Stomach (tissue), 9 donors: ENCODE results near the gene RPL38. TPM values are rescaled to one million over a fixed set of nuclear protein-coding genes. Genes with fewer than 3 reads are reported as not detected.

Source experiments
- DNase-seq, 2 donors: peaks; one replicate each; pipeline versions ENCODE4 v3.0.0 to v3.0.0-alpha.2; 2013 to 2019
- H3K27ac ChIP-seq, 5 donors: fragments of 200-600 bp in 4 of 5; sonication (generic) in 4 of 5; one replicate each; pipeline ENCODE4 v1.5.1; 2013 to 2019; ENCODE audit warnings: mild to moderate bottlenecking in 1 of 5, moderate library complexity in 1 of 5
- H3K27me3 ChIP-seq, 3 donors: fragments of 200-600 bp; sonication (generic); one replicate each; pipeline ENCODE4 v1.5.1; 2017 to 2019; ENCODE audit warnings: mixed run types in 1 of 3
- H3K36me3 ChIP-seq, 4 donors: fragments of 200-600 bp; sonication (generic); 1 replicate in 3 of 4; 2 replicates in 1 of 4; pipeline ENCODE4 v1.5.1; 2016 to 2019
- H3K4me1 ChIP-seq, 4 donors: fragments of 200-600 bp; sonication (generic); one replicate each; pipeline ENCODE4 v1.5.1; 2016 to 2019
- H3K4me3 ChIP-seq, 4 donors: fragments of 200-600 bp; sonication (generic) in 3 of 4; one replicate each; pipeline ENCODE4 v1.5.1; 2016 to 2019; ENCODE audit warnings: mild to moderate bottlenecking in 1 of 4
- H3K9me3 ChIP-seq, 4 donors: fragments of 200-600 bp; sonication (generic); one replicate each; pipeline ENCODE4 v1.5.1; 2016 to 2019
- EP300 ChIP-seq: sonication (generic); formaldehyde crosslinking; IDR thresholded peaks from one replicate; pipeline ENCODE4 v1.6.1; 2017; ENCODE audit warnings: antibody characterized with exemption
- POLR2A ChIP-seq, 4 donors: fragments of 450-650 bp; IDR thresholded peaks; one replicate each; pipeline ENCODE4 v1.6.1; 2016; ENCODE audit warnings: antibody characterized with exemption in 4 of 4, control low read depth in 2 of 4, mild to moderate bottlenecking in 1 of 4, moderate library complexity in 1 of 4
- POLR2AphosphoS5 ChIP-seq, 3 donors: sonication (generic); formaldehyde crosslinking; IDR thresholded peaks; one replicate each; pipeline ENCODE4 v1.6.1; 2016; ENCODE audit warnings: antibody characterized with exemption in 3 of 3
- WGBS, 5 donors: extraction: QIAGEN DNeasy Blood & Tissue Kit in 3 of 5; methylation state at CpG; one replicate each; pipeline versions ENCODE4 v1.1.5 to v1.1.7; 2013 to 2018; 5-methylcytosine and 5-hydroxymethylcytosine counted together
- intact Hi-C: fragments of 100-400 bp; cut with DNase I; formaldehyde crosslinking; loops from one replicate; pipeline ENCODE4 v1.15.1; 2023; ENCODE audit warnings: low total_unique reads
- polyA plus RNA-seq, 3 donors: library from polyadenylated mRNA; stranded (reverse); fragments of 200-250 nt; gene quantifications; one replicate each; pipeline ENCODE4 v1.2.3, GENCODE V29; 2013
- total RNA-seq, 5 donors: library from RNA; depleted of rRNA; stranded (reverse); fragments of >200 nt; gene quantifications; one replicate each; pipeline versions ENCODE4 v1.1.0 to v1.2.3, GENCODE V29; 2014 to 2016
- TF ChIP-seq, protein P1 (sequence below), 7 experiments: fragments of 450-650 bp in 4 of 7; fragments of 200-600 bp in 3 of 7; sonication (generic) in 3 of 7; IDR thresholded peaks; one replicate each; pipeline ENCODE4 v1.5.1; 2016 to 2019; ENCODE audit warnings: antibody characterized with exemption in 7 of 7, control low read depth in 2 of 7, mild to moderate bottlenecking in 1 of 7
- donor health status: healthy with polysubstance abuse.
- donor health status: Bipolar disorder and iron deficiency.
- donor health status: healthy.

Gene RPL38
- total and polyA plus RNA-seq, 8 donors: 37.7 to 1,839 (median 979) TPM

DNA sequence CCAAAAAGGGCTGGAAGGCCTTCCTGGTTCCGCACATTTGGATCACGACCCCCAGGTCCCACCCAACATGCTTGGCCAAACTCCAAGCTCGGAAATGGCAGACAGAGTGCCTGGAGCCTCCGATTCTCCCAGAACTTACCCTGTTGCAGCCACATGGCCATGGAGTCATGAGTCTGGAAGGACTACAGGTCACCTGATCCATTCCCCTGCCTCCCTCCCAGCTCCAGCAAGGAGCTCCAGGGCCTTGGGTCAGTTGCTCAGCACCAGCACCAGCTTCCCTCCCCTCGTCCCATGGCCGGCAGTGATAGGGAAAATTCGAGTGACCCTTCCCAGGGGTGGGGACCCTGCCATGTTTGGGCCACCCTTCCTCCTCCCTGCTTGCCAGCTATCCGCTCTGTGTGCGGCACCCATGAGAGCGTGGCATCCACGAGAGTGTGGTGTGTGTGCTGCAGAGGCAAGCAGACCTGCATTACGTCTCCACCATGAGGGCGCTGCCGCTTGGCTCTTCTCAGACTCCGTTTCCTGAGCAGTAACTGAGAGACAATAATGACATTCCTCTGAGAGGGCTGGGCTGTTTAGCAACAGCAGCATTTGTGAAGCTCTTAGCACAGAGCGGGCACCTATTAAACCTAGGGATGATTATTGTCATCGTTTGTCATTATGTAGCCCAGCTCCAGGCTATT is 21.3 kb upstream of the RPL38 start:
- WGBS, 5 donors: 58 to 65% (median 62%) methylated on average over 16 to 17 of the region's 17 CpGs

DNA sequence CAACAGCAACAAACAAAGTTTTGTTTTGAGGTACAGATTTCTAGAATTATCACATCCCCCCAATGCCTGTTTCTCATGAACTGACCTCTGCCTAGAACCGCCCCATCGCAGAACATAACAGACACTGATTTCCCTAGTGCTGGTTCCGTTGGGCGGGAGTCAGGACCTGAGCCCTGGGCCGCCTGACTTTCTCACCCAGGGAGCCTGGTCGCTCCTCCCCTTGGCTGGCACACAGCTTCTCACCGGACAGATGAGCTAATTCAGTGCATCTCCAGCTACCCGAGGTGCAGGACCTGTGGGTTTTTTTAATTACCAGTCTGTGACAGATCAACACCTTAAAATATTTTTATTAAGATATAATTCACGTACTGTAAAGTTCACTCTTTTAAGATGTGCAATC is 20.1 kb upstream of the RPL38 start:
- Histone ChIP-seq H3K9me3 (no peaks in the 10 kb centered on the region), H3K27me3 (peaks cover 0 to 76% (median 17%) of the 10 kb centered on the region in 3 donors), H3K4me1 (no peaks in the 10 kb centered on the region), H3K27ac (no peak overlapping the region), H3K36me3 (no peaks in the 10 kb centered on the region), H3K4me3 (no peak overlapping the region)
- no peak for DNase-seq
- TF ChIP-seq EP300 (no peak), POLR2AphosphoS5 (IDR thresholded peaks at IDR 0.05) (no peak), POLR2A (IDR thresholded peaks at IDR 0.05) (no peak)
- TF ChIP-seq, protein P1, sequence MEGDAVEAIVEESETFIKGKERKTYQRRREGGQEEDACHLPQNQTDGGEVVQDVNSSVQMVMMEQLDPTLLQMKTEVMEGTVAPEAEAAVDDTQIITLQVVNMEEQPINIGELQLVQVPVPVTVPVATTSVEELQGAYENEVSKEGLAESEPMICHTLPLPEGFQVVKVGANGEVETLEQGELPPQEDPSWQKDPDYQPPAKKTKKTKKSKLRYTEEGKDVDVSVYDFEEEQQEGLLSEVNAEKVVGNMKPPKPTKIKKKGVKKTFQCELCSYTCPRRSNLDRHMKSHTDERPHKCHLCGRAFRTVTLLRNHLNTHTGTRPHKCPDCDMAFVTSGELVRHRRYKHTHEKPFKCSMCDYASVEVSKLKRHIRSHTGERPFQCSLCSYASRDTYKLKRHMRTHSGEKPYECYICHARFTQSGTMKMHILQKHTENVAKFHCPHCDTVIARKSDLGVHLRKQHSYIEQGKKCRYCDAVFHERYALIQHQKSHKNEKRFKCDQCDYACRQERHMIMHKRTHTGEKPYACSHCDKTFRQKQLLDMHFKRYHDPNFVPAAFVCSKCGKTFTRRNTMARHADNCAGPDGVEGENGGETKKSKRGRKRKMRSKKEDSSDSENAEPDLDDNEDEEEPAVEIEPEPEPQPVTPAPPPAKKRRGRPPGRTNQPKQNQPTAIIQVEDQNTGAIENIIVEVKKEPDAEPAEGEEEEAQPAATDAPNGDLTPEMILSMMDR (IDR thresholded peaks at IDR 0.05): no peak
- intact Hi-C loops: no loop called here
- WGBS, 5 donors: 77 to 89% (median 83%) methylated on average over 9 of the region's 9 CpGs

More for the DNA sequence above, 21.3 kb upstream of the RPL38 start:
- DNase-seq: peak in 1 of 2 donors; percentile 54
- H3K27ac ChIP-seq: peak overlapping the region in 1 of 5 donors; percentile 43
- TF ChIP-seq, protein P1 (IDR thresholded peaks at IDR 0.05): no peak
- no peak for TF ChIP-seq EP300
- no peak for TF ChIP-seq POLR2AphosphoS5 (IDR thresholded peaks at IDR 0.05)
- TF ChIP-seq POLR2A (IDR thresholded peaks at IDR 0.05): no peak
- peaks cover 0 to 77% (median 17%) of the 10 kb centered on the region in 3 donors for H3K27me3 ChIP-seq
- no peaks in the 10 kb centered on the region for H3K4me1 ChIP-seq
- no peaks in the 10 kb centered on the region for H3K9me3 ChIP-seq
- no peak overlapping the region for H3K4me3 ChIP-seq
- intact Hi-C loops: no loop called here
- no peaks in the 10 kb centered on the region for H3K36me3 ChIP-seq

DNA sequence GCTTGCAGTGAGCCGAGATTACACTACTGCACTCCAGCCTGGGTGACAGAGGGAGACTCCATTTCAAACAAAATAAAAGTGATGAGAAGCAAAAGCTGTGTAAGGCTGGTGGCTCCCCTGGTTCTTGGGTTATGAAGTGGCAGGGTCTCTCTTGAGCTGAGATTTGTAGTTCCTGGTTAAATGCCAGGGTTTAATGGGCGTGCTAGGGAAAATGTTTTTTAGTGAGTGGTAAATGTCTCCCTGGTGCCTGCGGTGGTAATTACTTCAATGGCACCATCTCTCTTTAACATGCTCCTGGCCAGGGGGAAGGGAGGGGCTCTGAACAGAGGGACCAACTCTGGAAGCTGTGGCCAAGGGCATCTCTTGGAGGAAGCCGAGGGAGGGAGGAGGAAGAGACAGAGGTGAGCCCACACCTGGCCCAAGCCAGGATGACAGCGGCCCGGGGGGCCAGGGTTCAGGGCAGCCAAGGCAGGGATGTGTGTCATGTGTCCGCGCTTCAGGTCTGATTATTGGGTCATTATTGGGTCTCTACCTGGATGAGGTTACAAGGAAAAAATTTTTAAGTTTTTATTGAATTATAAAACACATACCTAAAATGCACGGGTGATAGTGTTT is 17.8 kb upstream of the RPL38 start:
- no peak for TF ChIP-seq POLR2AphosphoS5 (IDR thresholded peaks at IDR 0.05)
- TF ChIP-seq, protein P1 (IDR thresholded peaks at IDR 0.05): no peak
- no peak for TF ChIP-seq POLR2A (IDR thresholded peaks at IDR 0.05)
- TF ChIP-seq EP300: no peak
- no peak for DNase-seq
- peaks cover 0 to 65% (median 5%) of the 10 kb centered on the region in 3 donors for H3K27me3 ChIP-seq
- intact Hi-C loops: no loop called here
- WGBS, 5 donors: 68 to 76% (median 71%) methylated on average over 9 of the region's 9 CpGs
- H3K4me1 ChIP-seq: no peaks in the 10 kb centered on the region
- H3K9me3 ChIP-seq: no peaks in the 10 kb centered on the region
- no peak overlapping the region for H3K27ac ChIP-seq
- H3K4me3 ChIP-seq: no peak overlapping the region
- H3K36me3 ChIP-seq: no peaks in the 10 kb centered on the region

DNA sequence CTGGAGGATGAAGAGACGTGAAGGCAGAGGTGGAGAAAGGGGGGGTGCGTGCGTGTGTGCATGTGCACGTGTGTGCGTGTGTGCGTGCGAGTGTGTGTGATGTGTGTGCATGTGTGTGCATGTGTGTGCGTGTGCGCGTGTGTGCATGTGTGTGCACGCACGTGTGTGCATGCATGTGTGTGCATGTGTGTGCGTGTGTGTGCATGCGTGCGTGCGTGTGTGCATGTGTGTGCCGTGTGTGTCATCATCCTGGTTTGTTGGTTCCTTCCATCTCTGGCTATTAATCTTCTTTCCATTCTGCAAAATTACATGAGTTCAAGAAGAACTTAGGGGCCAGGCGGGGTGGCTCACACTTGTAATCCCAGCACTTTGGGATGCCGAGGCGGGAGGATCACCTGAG is 17.0 kb upstream of the RPL38 start:
- 88 to 95% (median 91%) methylated on average over 20 of the region's 20 CpGs for WGBS, 5 donors
- Histone ChIP-seq H3K27me3 (peaks cover 0 to 58% (median 5%) of the 10 kb centered on the region in 3 donors), H3K4me3 (no peak overlapping the region), H3K27ac (no peak overlapping the region), H3K4me1 (no peaks in the 10 kb centered on the region), H3K36me3 (no peaks in the 10 kb centered on the region), H3K9me3 (no peaks in the 10 kb centered on the region)
- TF ChIP-seq POLR2A (IDR thresholded peaks at IDR 0.05): no peak
- no peak for TF ChIP-seq POLR2AphosphoS5 (IDR thresholded peaks at IDR 0.05)
- TF ChIP-seq EP300: no peak
- TF ChIP-seq, protein P1 (IDR thresholded peaks at IDR 0.05): no peak
- intact Hi-C loops: no loop called here
- no peak for DNase-seq
